Activated CD8-positive, alpha-beta memory T cell treated with anti-CD3 and anti-CD28 coated beads for 1 hour (primary cell): ENCODE data around the gene CIRBP.
A peak's percentile ranks its signal among the peaks of the same experiment; 100 is the strongest.

ENCODE experiments used
- DNase-seq, 2 donors: peaks; one replicate each; pipeline ENCODE4 v3.0.0-alpha.2; 2020; ENCODE audit warnings: low read depth in 1 of 2; ENCODE audit errors: extremely low read depth in 1 of 2

The CIRBP gene

DNA sequence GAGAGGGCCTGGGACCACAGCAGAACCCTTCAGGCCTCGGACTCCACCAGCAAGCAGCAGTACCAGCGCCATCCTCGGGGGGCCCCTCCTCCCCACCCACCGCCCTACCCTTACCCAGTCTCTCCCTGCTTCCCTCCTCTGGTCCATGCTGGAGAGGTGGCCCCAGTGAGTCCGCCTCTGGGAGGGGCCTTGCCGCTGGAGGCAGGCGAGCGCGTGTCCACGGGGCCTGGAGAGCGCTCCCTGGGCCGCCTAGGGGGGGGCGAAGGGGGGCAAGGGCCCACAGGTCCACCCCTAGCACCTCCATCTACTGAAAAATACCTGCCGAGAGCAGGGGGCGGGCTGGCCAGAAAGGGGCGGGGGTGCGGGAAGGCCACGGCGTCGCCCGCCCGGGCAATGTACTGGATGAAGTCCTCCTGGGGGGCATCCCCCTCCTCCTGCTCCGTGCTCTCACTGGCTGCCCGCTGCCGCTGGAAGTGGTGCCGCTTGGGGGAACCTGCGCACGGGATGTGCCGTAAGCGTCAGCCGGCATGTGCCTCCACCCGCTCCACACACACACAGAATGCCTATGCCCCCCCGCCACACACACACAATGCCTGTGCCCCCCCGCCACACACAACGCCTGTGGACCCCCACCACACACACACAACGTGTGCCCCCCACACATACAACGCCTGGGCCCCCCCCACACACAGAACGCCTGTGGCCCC is 38.2 kb upstream of the CIRBP start:
- DNase-seq = no peak

DNA sequence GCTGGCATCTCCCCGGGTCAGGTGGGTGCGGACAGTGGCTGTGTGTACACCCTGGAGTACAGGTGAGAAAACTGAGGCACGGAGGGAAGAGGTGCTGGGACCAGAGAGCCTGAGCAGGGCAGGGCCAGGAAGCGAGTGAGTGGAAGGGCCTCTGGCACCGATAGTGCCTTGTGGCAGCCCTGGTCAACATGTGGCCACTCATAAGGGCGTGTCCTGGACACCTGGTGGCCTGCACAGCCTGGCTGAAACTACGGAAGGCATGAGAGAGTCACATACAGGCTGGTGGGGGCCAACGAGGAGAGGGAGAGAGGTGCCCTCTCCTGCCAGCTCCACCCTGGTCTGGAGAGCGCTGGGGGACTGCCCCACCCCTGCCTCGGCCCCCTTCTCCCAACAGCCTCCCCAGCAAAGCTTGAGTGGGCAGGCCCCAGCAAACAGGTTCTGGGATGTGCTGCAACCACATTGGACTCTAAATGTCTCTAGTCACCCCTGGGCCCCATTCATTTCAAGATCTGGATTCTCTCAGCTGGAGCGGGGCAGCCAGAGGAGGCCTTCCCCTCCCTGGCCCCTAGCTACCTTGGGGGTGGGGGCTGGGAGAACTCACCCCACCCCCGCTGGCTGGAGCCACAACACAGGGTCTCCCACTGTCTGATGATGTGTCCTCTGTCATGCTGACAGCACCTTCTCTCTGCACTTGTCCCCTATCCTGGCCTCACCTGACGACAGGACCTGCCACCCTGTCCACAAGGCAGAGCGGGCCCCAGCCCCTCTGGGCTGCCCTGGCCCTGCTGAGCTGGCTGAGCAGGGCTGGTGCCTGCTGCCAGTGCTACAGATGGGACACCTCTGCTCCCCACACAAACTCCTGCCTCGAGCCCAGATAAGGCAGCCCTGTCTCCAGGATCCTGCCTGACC is 37.1 kb upstream of the CIRBP start:
- DNase-seq = no peak

DNA sequence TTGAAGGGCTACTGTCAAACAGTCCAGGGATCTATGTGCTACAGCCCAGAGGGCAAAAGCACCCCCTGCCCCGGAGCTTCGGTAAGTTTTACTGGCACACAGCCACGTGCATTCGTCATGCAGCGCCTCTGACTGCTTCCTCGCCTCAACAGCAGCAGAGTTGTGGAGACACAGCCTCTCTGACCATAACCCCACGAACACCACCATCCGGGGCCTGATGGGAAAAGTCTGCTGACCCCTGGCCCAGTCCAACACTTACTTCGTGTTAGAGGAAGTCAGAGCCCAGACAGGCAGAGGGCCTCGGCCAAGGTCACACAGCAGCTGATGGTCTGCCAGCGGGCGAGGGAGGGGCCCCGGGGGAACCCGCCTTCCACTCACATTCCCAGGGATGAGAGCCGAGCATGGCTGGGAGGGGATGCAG is 36.5 kb upstream of the CIRBP start:
- DNase-seq = no peak

DNA sequence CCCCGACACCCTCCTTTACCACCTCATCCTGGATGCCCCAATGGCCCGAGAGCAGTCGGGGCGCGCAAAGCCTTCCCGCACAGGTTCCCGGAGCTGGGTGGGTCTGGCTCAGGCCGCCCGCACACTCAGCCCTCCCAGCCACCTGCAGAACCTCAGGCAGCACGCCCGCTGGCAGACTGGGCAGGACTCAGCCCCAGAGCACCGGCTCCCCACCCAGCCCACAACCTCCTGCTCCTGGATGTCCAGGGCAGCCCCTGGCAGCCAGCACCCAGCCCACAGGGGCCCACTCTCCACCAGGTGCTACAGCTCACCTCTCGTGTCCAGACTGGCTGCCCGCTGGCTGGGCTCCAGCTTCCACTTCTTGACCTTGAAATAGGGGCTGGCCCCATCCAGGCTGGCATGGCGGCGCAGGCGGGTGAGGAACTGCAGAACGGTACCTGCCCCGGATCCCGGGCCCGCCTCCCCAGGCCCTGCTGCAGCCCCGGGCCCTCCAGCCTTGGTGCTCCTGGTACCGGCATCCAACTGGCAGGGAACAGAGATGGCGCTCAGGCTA is 35.9 kb upstream of the CIRBP start:
- DNase-seq = no peak

DNA sequence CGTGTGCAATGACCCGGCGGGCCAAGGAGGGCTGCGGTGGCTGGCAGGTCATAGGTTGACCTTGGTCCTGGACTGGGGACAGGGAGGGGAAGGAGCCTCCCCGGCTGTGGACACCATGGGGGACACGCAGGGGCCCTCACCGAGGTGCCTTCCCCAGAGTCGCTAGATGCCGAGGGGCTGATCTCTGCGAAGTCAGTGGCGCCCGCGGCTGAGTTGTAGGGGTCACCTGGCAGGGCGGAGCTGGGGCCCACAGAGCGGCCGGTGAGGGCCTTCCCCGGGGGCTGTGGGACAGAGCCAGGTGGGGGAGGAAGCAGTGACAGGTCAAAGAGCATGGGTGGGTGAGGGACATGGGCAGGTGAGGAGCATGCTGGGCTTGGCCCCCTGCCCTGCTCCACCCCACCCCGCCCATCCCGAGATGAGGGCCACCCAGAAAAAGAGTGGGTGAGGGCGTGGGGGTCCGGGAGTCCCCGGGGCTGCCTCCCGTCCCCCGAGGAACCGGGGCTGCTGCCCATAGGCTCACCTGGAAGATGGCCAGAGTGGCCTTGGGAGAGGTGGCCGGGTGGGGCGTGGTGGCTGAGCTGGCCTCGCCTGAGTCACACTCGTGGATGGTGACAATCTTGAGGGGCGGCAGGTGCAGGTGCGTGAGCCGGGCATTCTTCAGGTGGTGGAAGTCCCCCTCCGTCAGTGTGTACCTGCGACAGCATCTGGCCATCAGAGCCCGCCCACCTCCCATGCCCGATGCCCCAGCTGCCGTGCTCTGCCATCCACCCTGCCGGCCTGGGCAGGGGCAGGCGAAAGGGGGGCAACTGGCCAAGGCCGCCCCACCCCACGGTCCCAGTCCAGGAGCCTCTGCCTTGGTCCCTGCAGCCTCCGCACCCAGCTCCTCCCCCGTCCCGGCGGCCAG is 34.8 kb upstream of the CIRBP start:
- no peak for DNase-seq

DNA sequence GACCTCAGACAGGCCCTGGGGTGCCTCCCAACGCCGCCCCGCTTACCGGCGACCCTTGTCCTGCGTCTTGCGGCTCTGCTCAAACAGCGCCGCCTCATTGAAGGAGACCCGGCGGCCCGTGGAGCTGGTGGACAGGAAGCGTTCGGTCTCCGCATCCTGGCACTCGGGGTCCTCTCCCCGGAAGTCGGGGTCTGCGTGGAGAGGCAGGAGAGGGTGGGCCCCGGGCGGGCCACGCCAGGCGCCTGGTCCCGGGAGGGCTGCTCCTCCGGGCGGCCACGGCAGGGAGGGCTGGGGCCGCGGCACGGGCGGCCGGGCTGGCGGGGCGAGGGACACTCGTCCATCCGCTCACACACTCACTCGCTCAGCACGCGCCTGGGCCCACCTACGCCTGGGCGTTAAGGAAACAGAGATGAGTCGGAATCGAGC is 34.2 kb upstream of the CIRBP start:
- DNase-seq = no peak

DNA sequence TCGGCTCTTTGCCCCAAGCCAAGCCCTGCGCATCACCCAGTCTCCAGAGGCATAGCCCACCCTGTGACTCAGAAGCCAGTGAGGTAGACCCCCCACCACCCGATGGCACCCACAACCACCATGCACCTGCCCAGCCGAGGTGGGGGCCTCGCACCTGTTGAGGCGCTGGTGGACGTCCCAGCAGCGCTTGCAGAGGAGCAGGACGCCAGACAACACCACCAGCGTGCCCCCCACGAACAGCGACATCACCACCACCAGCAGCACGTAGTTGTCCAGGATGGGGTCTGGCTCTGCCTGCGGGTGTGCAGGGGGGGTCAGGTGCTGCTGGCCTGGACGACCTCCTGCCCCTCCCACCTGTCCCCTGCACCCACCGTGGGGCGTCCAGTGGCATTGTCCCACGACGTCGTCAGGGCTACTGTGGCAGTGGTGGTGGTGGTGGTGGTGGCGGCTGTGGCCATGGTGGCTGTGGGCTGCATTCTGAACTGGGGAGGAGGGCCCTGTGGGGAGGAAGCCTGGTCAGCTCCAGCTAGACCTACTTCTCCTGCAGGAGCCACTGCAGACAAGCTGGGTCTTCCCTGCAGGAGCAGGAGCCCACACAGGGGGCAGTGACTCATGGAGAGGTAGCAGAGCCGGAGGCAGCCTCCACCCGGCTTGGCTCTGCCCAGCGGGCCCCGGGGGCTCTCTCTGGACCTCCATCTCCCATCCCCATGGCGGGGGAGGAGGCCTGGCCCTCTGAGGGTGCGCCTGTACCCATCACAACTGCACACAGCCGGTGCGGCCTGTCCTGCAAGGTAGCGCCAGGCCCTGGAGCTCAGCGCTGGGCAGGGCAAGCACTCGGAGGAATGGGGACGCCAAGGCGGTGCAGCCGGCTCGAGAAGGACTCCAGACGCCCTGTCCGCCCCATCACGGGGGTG is 33.2 kb upstream of the CIRBP start:
- no peak for DNase-seq

DNA sequence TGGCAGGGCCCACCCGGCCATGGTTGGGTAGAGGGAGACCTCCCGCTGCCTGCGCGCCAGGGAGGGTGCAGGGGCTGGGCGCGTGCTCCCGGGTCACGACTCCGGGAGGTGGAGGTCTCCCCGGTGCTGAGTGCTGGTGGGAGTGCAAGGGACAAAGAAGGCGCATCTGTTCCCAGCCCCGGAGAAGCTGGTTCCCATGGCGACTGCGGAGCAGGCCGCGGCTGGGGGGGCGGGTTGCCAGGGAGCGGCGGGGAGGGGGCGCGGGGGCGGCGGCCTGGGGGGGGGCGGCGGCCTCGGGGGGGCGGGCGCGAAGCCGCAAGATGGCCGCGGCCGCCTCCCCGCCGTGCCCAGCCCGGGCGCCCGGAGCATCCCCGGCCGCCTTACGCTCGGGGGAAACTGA is 32.6 kb upstream of the CIRBP start:
- no peak for DNase-seq

DNA sequence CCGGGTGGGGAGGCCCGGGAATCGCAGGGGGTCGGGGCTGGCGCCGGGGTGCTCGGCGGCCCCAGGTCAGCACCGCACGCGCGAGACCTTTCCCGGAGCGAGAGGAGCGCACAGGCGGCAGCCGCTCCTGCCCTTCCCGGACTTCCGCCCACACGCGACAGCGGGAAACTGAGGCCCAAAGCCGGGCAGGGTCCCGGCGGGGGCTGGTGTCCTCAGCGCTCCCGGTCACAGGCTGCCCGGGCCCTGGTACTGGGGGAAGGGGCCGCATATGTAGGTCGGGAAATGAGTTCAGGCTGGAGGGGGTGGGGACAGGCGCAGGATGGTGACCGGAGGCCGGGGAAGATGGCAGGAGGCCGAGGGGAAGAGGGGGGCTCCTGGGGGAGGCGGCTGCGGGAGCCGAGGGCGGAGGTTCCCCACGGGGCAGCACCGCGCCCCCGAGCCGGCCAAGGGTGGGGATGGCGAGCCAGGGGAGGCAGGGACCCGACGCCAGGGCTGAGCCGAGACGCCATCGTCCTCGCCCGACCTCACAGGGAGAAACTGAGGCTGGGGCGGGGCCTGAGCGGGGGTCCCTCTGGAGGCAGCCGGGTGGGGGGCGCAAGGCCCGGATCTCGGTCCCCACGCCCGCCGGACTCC is 32.0 kb upstream of the CIRBP start:
- DNase-seq = no peak

DNA sequence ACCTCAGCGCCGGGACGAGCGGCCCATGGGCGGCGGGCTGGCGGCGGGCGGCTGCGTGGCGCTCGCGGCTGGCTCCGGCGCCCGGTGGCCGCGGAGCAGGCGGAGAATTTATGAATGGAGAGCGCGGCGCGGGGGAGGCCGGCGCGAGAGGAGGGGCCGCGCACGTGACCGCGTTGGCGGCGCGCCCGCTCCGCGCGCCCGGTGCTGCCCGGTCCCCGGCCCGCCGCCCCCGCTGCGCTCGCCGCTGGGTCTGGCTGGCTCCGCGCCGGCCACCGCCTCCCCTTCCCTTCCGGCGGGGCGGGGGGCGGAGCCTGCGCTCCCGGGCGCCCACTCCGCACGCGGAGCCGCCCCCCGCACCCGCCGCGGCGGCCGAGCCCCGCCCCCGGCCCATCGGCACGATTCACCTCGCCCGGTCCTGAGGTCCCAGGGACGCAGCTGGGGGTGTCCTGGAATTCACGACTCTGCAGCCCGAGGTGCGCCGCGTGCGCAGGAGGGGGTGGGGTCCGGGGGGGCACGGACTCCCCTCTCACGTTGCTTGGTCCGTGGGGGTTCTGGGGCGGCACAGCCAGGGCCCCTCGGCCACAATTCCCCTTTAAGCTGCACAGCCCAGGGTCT is 31.3 kb upstream of the CIRBP start, which contains the start of gene CBARP:
Gene CBARP (minus strand): TSS at position 252 of the 615 bp plus-strand sequence. CDS start 1,905 bp downstream, outside the sequence.
- DNase-seq = no peak

DNA sequence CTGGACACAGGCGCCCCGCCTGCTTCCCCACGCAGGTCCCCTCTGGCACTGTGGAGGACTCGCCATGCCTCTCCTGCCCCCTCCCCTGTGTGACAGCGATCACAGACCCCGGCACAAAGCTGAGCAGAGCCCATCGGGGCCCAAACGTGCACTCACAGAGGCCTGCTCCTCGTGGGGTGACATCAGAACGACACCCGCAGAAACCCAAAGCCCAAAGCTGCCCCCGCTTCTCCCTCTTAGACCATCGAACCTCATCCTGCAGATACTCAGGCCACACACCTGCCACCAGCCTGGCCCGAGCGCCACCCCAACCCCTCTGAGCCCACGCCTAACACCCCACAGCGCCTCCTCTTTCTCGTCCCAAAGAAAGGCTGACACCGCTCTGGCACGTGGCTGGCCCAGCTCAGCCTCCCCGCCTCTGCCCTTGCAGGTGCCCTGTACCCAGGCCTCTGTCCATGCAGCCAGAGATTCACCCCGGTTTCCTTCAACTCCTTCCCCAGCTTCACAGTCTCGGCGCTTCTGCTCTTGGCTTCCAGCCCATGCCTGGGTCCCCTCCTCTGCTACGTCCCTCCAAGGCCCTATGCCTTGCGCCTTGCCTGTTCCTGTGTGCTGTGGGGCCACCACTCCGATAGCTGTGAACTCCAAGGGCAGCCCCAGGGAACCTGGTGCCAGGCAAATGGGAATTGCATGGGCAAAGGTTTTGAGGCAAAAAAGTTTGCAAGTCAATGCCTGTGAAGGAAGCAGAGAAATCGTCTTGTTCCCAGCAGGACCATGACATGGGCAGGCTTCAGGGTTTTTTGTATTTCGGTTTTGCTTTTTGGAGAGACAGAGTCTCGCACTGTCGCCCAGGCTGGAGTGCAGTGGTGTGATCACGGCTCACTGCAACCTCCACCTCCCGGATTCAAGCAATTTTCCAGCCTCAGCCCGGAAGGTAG is 30.5 kb upstream of the CIRBP start:
- no peak for DNase-seq

DNA sequence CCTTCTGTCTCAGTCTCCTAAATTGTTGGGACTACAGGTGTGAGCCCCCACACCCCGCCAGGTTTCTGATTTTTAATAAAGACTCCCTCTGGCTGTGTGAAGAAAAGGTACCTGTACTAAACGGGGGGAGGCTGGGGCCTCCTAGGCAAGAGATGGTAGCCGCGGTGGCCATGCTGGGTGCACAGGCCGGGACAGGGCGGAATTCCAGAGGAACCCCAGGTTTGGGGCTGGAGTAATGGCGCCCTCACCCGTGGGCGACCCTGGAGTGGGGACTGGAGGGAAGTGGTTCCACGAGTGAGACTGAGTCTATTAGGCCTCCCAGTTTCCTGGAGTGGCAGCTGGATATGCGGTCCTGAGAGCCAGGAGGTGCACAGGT is 29.7 kb upstream of the CIRBP start:
- no peak for DNase-seq

DNA sequence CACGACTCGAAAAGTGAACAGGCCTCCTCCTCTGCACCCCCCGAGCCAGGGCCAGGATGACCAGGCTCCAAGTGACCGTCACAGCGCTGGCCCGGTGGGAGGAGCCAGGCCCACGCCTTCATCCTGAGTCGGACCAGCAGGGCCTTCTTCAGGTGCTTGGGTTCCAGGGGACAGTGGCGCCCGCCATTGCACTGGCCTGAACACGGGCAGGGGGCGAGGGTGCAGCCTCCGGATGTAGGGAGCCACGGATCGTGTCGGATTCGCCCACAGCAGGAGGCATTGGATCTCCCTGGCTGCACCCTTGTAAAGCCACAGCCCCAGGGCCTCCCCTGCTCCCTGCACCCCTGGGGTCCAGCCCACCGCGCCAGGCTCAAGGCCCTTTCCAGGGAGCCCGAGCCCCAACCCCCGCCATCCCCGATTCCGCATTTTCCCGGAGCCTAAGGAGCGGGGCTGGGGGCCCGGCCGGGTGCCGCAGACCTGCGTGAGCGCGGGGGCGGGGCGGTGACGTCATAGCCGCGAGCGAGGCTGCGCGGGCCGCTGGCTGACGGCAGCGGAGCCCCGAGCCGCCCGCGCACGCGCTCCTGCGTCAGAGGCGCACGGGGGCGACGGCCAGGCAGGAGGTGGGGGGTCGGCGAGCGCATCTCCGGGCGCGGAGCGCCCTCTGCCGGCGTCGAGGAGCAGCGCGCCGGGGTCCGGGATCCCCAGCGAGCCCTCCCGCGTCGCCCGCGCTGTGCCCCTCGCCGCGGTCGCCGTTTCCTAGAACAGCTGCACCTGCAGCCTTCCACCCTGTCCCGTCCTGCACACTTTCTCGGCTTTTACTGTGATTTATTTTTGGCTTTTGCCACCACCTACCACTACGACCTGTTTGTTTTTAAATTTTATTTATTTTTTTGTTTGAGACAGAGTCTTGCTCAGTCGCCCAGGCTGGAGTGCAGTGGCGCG is 29.1 kb upstream of the CIRBP start:
- DNase-seq = peak; percentile 86 to 88

DNA sequence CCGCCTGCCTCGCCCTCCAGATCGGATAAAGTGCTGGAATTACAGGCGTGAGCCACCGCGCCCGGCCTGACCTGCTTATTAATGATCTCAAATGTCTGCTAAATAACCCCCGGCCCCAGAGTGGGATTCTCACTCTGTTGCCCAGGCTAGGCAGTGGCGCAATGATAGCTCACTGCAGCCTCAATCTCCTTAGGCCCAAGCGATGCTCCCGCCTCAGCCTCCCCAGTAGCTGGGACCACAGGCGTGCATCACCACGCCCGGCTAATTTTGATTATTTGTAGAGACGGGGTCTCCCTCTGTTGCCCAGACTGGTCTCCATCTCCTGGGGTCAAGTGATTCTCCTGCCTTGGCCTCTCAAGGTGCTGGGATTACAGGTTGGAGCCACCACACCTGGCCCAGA is 28.2 kb upstream of the CIRBP start:
- DNase-seq = no peak

DNA sequence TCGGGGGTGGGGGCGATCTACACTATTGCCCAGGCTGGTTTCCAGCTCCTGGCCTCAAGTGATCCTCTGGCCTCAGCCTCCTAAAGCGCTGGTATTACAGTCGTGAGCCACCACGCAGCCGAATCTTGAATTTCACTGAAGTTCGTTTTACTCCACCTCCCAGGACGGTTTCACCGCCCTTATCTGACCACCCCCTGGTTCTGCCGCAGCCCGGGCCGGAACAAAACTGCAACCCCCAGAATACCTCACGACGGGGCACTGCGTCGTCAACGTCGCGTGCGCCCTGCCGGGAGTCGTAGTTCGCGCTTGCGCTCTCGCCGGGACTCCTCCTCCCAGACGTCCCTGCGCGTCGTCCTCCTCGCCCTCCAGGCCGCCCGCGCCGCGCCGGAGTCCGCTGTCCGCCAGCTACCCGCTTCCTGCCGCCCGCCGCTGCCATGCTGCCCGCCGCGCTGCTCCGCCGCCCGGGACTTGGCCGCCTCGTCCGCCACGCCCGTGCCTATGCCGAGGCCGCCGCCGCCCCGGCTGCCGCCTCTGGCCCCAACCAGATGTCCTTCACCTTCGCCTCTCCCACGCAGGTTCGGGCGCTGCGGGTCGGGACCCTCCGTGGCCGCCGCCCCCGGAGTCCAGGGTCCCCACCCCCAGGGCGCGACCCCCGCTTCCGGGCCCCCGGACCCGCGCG is 27.6 kb upstream of the CIRBP start, which contains the start of gene ATP5F1D:
Gene ATP5F1D (plus strand): TSS at position 335 of the 679 bp plus-strand sequence. CDS start 100 bp downstream, at position 435.
- DNase-seq = peak; percentile 86 to 88
